ENCODE measurements around the gene COL9A3.

COL9A3 gene

GRCh38 chr20:62856931-62857619 is 40.2 kb downstream of the COL9A3 start:
- DNase-seq (ENCODE audit: low spot score) (peak; percentile 80), ATAC-seq (ENCODE audit: low read depth) (peak; percentile 92)
- H3K9me3 ChIP-seq (ENCODE audit: severe bottlenecking): no peaks in the 10 kb centered on the region
- no peaks in the 10 kb centered on the region for H3K27me3 ChIP-seq (ENCODE audit: insufficient read depth, poor library complexity, severe bottlenecking)
- no peak for TF ChIP-seq CTCF (IDR thresholded peaks at IDR 0.05; ENCODE audit: poor library complexity, severe bottlenecking)
- peaks cover 55% of the 10 kb centered on the region for H3K36me3 ChIP-seq (ENCODE audit: low read depth)
- peaks cover 18% of the 10 kb centered on the region for H3K4me1 ChIP-seq (ENCODE audit: insufficient read depth, poor library complexity, severe bottlenecking)
- no peak overlapping the region for H3K4me3 ChIP-seq (ENCODE audit: severe bottlenecking)
- H3K27ac ChIP-seq (ENCODE audit: poor library complexity, severe bottlenecking): peak overlapping the region; percentile 19

- Histone ChIP-seq H3K27me3 (ENCODE audit: insufficient read depth, poor library complexity, severe bottlenecking) (no peaks in the 10 kb centered on the region), H3K4me1 (ENCODE audit: insufficient read depth, poor library complexity, severe bottlenecking) (peaks cover 18% of the 10 kb centered on the region), H3K36me3 (ENCODE audit: low read depth) (peaks cover 47% of the 10 kb centered on the region), H3K27ac (ENCODE audit: poor library complexity, severe bottlenecking) (peak overlapping the region; percentile 19), H3K9me3 (ENCODE audit: severe bottlenecking) (no peaks in the 10 kb centered on the region), H3K4me3 (ENCODE audit: severe bottlenecking) (no peak overlapping the region)
- no peak for TF ChIP-seq CTCF (IDR thresholded peaks at IDR 0.05; ENCODE audit: poor library complexity, severe bottlenecking)
- DNase-seq (ENCODE audit: low spot score) (peak; percentile 72), ATAC-seq (ENCODE audit: low read depth) (no peak)
Measured at GRCh38 chr20:62858058-62858830, 41.4 kb downstream of the COL9A3 start.

- H3K27ac ChIP-seq (ENCODE audit: poor library complexity, severe bottlenecking): no peak overlapping the region
- peak; percentile 58 for DNase-seq (ENCODE audit: low spot score)
- no peak for TF ChIP-seq CTCF (IDR thresholded peaks at IDR 0.05; ENCODE audit: poor library complexity, severe bottlenecking)
- no peaks in the 10 kb centered on the region for H3K27me3 ChIP-seq (ENCODE audit: insufficient read depth, poor library complexity, severe bottlenecking)
- ATAC-seq (ENCODE audit: low read depth): no peak
- H3K4me3 ChIP-seq (ENCODE audit: severe bottlenecking): no peak overlapping the region
- peaks cover 32% of the 10 kb centered on the region for H3K36me3 ChIP-seq (ENCODE audit: low read depth)
- peaks cover 18% of the 10 kb centered on the region for H3K4me1 ChIP-seq (ENCODE audit: insufficient read depth, poor library complexity, severe bottlenecking)
- no peaks in the 10 kb centered on the region for H3K9me3 ChIP-seq (ENCODE audit: severe bottlenecking)
Measured at GRCh38 chr20:62859721-62860120, 42.9 kb downstream of the COL9A3 start.

GRCh38 chr20:62860391-62860923 is 43.6 kb downstream of the COL9A3 start:
- DNase-seq (ENCODE audit: low spot score) (peak; percentile 83), ATAC-seq (ENCODE audit: low read depth) (peak; percentile 15)
- peak overlapping the region; percentile 97 for H3K4me3 ChIP-seq (ENCODE audit: severe bottlenecking)
- peak; percentile 50 for TF ChIP-seq CTCF (IDR thresholded peaks at IDR 0.05; ENCODE audit: poor library complexity, severe bottlenecking)
- H3K9me3 ChIP-seq (ENCODE audit: severe bottlenecking): no peaks in the 10 kb centered on the region
- H3K27me3 ChIP-seq (ENCODE audit: insufficient read depth, poor library complexity, severe bottlenecking): no peaks in the 10 kb centered on the region
- H3K4me1 ChIP-seq (ENCODE audit: insufficient read depth, poor library complexity, severe bottlenecking): peaks cover 18% of the 10 kb centered on the region
- H3K36me3 ChIP-seq (ENCODE audit: low read depth): peaks cover 25% of the 10 kb centered on the region
- H3K27ac ChIP-seq (ENCODE audit: poor library complexity, severe bottlenecking): peak overlapping the region; percentile 32

Data from RWPE2 (cell line).